Measurements from ENCODE around the gene SLC10A1.

GRCh38 chr14:69811868-69812252 lies 14.8 kb upstream of the SLC10A1 start:
- TF ChIP-seq CTCF (optimal IDR thresholded peaks at IDR 0.05 in 1 of 3, IDR thresholded peaks at IDR 0.05 in 1 of 3, conservative IDR thresholded peaks at IDR 0.05 in 1 of 3; ENCODE audit: extremely low read depth in 1 of 3, insufficient read depth in 2 of 3, low read length in 3 of 3): no peak
- no peak for TF ChIP-seq EZH2 (IDR thresholded peaks at IDR 0.05; ENCODE audit: low read length)

Measured in keratinocyte (primary cell).